HG03064 (cell line): ENCODE measurements around the gene HARBI1.

Experiments
- ATAC-seq: cut with Tn5 transposase; IDR thresholded peaks from one replicate; pipeline ENCODE4 v1.9.1; 2021; ENCODE audit warnings: low read depth; ENCODE audit not compliant: unreplicated experiment

HARBI1 gene

DNA sequence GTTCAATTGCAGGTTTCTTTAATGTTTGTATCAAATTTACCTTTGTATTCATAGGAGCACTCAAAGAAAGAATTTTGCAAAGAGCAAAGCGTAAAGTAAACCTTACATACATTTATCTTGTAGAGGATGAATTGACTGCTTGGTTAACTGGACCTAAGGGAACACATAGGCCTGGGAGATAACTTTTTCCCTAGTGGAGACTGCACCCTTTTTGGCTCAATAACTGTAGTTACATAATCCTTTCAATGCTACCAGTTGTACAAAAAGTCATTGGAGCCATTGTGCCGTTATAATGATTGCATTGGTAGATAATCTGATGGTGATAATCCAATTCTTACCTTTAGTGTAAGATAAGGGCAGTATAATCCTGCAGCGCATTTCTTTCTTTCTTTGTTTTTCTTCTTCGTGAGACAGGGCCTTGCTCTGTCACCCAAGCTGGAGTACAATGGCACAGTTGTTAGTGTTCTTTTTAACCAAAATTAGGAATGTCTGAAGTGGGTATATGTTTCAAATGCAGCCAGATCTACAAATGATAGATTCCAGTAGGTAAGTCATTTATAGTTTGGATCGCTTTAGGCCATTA is 18.6 kb upstream of the HARBI1 start:
- ATAC-seq: no peak

DNA sequence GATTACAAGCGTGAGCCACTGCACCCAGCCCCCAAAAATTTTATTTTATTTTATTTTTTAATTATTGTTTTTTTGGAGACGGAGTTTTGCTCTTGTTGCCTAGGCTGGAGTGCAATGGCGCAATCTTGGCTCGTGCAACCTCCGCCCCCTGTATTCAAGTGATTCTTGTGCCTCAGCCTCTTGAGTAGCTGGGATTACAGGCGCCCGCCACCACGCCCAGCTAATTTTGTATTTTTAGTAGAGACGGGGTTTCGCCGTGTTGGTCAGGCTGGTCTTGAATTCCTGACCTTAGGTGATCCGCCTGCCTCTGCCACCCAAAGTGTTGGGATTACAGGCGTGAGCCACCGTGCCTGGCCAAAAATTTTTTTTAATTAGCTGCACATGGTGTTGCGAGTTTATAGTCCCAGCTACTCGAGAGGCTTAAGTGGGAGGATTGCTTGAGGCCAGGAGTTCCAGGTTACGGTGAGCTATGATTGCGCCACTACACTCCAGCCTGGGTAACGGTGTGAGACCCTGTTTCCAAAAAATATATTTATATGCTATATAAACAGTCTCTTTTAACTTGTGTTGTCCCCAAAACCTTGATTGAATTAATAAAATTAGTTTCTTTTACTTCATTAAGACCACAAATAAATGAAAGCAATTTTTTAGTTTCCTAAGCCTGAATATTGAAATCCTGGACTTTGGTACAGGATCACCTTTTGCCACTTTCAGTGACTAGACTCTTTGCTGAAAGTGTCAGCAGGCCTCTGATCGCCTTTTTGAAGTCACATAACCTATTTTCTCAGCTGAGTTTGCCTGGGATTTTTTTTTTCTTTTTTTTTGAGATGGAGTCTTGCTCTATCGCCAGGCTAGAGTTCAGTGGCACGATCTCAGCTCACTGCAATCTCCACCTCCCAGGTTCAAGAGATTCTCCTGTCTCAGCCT is 16.5 kb upstream of the HARBI1 start:
- ATAC-seq: no peak

DNA sequence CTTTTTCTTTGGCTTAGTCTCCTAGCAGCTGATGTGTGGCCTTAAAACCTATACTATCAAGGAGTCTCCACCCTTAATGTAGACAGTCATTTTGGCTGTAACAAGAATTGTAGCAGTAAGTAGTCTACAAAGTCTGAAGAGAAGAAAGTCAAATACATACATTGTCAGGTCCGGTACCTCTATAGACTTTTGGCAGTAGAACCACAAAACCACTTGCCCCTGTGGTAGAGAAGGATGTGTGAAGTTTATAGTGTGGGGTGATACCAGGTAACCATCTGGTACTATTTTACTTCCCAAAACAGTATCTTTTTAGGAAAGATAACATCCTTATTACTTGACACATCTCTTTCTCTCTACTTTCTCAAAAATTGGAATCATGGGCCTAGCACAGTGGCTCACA is 15.5 kb upstream of the HARBI1 start:
- no peak for ATAC-seq

DNA sequence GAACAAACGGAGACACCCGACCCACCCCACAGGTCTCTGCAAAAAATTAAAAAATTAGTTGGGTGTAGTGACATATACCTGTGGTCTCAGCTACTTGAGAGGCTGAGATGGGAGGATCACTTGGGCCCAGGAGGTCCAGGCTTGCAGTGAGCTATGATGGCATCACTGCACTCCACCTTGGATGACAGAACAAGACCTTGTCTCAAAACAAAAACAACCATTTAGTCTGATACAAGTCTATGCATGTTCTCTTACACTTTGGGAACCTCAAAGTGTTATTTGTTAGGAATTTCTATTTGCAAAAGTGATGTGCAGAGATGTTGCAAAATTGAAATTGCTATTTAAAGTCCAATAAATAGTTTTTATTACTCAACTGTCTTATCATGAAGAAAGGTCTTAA is 14.6 kb upstream of the HARBI1 start:
- ATAC-seq: no peak

DNA sequence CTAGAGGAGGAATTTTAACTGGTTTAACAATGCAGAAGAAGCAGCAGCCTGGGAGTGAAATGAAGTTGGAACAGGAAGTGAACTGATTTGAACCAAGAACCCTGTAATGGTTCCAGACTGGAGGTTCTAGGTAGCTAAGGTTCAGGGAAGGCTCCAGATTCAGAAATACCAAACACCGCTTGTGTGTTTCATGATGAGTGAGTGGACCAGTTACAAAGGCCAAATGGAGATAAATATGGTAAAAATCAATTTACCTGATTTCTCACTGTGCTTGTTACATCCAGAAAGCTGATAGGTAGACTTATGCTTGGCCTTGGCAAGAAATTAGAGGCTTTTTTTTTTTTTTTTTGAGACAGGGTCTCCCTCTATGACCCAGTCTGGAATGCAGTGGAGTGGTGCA is 13.2 kb upstream of the HARBI1 start:
- no peak for ATAC-seq

DNA sequence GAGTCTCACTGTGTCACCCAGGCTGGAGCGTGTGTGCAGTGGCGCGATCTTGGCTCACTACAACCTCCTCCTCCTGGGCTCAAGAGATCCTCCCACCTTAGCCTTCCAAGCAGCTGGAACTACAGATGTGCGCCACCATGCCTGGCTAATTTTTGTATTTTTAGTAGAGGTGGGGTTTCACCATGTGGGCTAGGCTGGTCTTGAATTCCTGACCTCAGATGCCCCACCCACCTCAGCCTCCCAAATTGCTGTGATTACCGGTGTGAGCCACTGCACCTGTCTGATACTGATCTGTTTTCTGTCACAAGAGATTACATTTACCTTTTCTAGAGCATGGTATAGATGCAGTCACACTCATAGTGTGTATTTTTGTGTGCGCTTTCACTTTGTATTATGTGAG is 11.9 kb upstream of the HARBI1 start:
- ATAC-seq: no peak

DNA sequence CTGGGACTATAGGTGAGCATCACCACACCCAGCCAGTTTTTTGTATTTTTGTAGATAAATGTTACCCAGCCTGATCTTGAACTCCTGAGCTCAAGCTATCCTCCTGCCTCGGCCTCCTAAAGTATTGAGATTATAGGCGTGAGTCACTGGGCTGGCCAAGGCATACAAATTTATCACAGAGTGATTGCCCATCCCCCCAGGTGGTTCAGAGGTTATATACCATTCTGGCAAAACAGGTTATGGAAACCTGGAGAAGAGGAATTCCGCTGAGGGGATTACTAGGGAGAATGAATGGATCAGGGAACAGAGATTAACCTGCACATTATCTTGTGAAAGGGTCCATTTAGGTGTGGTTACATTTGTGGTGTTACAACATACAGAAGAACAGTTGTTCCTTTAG is 8.4 kb upstream of the HARBI1 start:
- no peak for ATAC-seq

DNA sequence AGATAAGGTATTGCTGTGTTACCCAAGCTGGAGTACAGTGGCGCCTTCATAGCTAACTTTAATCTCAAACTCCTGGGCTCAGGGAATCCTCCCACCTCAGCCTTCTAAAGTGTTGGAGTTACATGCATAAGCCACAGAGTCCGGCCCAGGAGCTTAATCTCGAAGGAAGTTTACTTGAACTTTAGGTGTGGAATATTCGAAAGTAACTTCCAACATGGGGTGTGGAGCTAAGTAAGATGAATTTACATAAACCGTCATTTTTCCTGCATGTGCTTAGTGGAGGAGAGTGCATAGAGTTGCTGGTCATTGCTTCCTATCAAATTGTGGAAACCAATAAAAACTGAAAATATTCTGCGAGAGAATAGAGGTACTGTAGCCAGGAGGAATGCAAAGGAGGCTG is 1.8 kb upstream of the HARBI1 start:
- no peak for ATAC-seq

DNA sequence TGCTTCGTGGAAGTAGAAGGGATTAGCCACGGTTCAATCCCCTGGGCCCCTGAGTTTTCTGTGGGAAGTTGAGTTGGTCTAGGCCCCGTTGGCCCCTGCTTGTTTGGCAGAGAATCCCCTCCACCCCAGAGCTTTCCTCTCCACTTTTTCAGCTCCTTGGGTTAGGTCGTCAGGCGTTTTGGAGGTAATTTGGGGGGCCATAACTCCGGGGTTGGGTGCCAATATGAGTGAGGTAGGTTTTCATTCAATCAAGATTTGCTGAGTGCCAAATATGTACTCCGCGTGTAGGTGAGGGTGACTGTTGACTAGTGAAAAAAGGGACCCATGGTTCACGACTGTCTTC is 916 bp upstream of the HARBI1 start:
- no peak for ATAC-seq

DNA sequence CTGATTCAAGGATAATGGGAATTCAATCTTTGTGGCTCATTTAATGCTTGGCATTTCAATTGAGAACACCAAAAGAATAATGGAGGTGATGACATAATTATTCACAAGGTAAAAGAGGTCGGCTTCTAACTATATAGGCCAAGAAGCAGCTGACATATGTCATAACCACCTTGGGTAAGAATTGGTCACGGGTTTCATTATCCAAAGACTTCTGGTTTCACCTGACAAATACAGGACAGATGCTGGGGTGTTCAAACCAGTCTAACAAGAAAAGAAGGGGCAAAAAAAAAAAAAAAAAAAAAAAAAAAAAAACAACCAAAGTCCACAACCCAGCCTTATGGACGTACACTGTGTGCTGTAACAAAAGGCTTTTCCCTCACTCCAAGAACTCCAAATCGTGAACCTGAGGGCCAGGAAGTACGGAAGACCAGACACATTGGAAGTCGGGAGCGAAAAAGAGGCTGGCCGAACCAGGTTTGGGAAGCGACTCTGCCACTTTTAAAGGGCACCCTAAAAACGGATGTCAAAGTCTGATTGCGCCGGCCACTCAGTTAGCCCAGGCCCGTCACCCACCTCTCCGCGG is 385 bp downstream of the HARBI1 start:
- ATAC-seq: no peak

DNA sequence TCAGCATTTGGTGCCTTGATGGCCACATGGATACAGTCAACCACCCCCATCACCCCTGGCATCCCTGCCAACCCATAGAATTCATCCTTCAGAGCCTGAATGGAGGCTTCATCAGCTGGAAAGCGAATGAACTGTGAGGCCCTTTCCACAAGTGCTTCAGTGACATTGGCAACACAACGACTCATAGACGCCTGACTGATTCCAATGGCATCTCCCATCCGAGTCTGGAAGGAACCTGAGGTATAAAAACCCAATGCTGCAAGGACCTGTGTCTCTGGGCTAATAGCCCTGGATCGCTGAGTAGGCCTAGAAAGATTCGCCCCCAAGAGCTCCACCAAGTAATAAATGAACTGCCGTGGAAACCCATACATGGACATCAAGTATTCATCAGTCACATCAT is 1.3 kb downstream of the HARBI1 start:
- ATAC-seq: no peak

DNA sequence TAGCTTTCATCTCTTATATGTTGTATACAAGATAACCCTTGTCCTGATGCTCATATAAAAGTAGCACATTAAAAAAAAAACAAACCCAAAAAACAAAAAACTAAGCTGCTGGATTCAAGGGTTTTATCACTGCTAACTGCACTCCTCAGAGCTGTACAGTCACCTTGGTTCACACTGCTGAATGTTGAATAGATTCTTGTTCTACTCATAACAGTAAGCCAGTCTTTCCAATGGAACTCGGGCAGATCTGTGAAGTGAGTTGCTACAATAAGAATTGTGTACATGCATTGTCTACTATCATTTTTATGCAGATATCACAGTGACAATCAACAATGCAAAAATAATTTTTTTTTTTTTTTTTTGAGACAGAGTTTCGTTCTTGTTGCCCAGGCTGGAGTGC is 4.7 kb downstream of the HARBI1 start:
- ATAC-seq: no peak

DNA sequence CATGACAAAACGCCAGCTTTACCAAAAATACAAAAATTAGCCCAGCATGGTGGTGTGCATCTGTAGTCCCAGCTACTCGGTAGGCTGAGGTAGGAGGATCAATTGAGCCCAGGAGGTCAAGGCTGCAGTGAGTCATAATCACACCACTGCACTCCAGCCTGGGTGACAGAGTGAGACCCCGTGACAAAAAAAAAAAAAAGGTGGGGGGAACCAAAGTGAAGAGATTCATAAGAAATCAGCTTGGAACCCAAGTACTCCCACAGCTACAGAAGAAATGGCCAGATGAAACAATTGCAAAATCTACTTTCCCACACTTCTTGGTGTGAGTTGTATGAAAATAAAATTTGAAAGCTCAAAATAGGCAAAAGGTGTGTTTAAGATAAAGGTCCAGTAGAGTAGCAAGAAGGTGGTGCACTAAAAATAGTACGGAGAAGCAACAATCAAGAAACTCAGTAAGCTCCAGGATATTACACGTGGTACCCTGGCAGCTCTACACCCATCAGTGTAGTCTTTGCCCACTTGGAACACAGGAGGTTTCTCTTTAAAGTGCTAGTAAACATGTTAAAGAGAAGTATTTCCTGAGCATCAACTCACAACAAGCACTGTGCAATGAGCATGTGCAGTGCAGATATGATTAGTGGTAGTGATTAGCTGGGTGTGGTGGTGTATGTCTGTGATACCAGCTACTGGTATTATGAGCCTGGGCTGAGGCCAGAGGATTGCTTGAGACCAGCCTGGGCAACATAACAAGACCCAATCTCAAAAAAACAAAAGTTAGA is 5.3 kb downstream of the HARBI1 start:
- ATAC-seq: no peak

DNA sequence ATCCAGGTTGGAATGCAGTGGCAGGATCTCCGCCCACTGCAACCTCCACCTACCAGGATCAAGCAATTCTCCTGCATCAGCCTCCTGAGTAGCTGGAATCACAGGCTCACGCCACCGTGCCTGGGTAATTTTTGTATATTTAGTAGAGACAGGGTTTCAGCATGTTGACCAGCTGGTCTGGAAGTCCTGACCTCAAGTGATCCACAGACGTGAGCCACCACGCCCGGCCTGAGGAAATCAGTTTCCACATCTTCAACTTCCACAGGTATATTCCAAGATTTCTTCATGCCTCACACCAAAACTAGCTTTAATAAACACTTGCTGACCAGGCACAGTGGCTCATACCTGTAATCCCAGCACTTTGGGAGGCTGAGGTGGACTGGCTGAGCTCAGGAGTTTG is 7.6 kb downstream of the HARBI1 start:
- ATAC-seq: no peak

DNA sequence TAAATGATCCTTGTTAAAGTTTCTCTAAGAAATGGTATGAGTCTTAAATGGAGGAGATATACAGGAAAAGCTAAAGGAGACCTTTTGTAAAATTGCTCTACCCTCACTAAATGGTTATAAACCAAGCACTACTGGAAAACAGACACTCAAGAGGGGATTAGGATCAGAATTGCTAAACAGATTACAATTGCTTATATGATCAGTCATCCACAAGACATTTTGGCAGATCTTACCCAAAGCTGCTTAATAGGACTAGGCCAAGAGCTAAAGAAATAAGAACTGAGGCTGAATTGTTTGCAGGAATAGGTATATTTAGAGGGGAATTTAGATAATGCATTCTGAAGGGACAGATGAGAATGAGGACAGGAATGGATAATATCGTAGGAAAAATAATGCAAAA is 9.5 kb downstream of the HARBI1 start:
- ATAC-seq: no peak

DNA sequence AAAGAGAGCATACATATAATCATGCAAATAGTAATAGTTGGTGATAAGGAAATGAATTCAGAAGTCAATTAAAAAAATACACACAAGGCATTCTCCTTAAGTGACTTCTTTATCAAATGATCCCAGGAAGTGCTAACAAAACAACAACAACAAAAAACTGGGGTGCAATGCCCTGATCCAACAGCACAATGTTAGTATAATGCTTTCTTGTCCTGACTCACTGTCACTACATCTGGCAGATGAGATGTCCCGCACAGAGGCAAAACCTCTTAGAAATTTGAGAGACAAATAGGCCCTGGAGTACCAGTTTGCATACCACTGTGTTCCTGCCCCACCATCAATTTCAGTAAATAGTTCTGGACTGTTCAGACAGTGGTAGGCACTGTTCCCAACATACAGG is 12.2 kb downstream of the HARBI1 start:
- no peak for ATAC-seq

DNA sequence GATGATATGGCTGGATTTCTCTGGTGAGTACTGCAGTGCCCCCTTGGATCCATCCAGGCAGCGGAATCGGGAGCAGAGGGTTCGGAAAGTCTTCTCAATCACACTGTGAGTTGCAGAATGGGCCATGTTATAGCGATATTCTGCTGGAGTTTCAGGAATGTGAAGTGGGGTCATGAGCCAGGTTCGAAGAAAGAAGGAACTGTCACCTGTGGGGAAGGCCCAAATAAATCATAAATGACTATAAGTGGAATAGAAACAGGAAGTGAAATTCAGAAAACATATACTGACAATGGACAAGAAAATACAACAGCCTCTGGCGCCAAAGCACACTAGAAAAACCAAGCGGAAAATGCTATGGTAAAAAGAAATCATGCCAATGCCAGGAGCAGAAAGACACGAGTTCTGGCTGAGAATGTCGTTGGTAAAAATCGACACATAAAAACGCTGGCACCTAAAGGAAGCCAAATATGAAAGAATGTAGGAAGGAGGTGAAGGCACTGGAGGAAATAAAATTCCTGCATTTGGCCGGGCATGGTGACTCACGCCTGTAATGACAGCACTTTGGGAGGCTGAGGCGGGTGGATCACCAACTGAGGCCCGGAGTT is 13.2 kb downstream of the HARBI1 start:
- no peak for ATAC-seq

DNA sequence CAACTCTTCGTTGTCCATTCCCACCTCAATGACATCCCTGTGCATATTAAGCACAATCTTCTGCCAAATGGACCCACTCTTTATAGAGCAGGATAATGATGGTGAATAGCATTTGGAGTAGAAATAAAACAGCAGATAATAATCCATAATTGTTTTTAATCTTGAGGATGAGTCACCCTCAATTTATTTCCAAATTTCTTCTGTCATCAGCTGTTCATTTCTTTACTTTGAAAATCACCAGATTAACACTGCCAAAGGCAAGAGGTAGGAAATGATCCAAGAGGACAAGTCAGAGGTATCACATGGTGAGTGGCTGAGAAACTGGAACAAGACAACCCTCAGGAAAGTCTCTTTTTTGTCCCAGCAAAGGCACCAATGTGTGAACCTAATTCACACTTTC is 15.9 kb downstream of the HARBI1 start:
- no peak for ATAC-seq

DNA sequence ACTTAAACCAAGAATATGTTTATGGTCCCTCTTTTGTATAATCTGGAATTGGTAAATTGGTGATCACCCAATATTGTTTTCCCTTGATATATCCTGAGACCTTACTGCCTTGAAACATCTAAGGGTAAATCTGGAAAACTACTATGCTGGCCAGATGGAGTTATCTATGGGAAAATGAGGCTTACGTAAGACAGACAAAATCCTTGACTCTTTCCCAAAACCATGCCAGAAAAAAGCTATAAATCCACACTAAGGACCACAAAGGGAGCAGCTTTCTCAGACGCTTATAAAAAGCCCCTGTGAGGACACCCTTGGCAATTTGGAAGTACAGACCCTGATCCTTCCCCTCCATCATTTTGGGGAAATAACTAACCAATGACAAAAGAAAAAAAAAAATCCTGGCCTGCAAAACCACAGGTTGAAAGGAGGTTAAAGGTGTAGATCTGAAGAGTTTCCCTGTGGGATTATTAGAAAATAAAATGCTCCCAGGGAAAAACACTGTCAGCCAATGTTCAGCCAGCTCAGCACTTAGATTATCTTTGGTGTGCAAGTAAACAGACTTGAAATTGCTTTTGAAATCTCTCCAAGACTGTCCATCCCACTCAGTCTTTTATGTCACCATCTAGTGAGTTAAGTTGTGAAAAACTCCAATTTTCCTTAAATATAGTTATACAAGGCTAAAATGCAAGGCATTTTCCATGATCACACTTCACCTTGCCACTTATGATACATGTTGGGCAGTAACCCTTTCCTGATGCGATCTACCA is 16.6 kb downstream of the HARBI1 start:
- ATAC-seq: no peak
